HepG2 (cell line): ENCODE data around the gene BCKDHB. TPM values are rescaled to one million over a fixed set of nuclear protein-coding genes. Genes with fewer than 3 reads are reported as not detected.

Experiments used
- ATAC-seq: fragments of 200-7000 bp; cut with Tn5 transposase; 3 replicates; pipeline ENCODE4 v1.9.1; 2020; ENCODE audit warnings: mild to moderate bottlenecking, moderate library complexity
- BruUV-seq: library from RNA; stranded (reverse); fragments of 400-500 nt; replicated peaks from 2 replicates; lab custom pipeline; 2021; lab: Mats Ljungman, UMichigan
- CTCF ChIA-PET: fragments of 300-600 bp; formaldehyde crosslinking; extraction: SDS; loops from one replicate; lab custom pipeline; 2021; ENCODE audit warnings: low total read pairs, inconsistent platforms, low intra/inter-chr PET ratio; lab: Yijun Ruan, JAX
- POLR2A ChIA-PET: fragments of 350-600 bp; sonication (Branson Sonifier 250); formaldehyde crosslinking; loops from one replicate; lab custom pipeline; 2020; ENCODE audit warnings: antibody characterized with exemption, inconsistent platforms; lab: Yijun Ruan, JAX
- DNase-seq: peaks from one replicate; pipeline ENCODE4 v3.0.0-alpha.2; 2015; ENCODE audit warnings: low spot score
- FAIRE-seq: peaks from 3 replicates; lab custom pipeline; 2011; peaks lifted over from hg19 to GRCh38; lab: Jason Lieb, UNC
- H2AFZ ChIP-seq: one replicate; pipeline ENCODE4 v1.6.1; 2011; ENCODE audit warnings: low read length, inconsistent platforms
- H3K27ac ChIP-seq: fragments of 300-600 bp; 3 replicates; pipeline ENCODE4 v1.8.0; 2011; ENCODE audit warnings: mixed run types, mild to moderate bottlenecking, mixed read lengths, low read length, inconsistent platforms; ENCODE audit not compliant: insufficient read depth; ENCODE audit errors: extremely low read length
- H3K27me3 ChIP-seq, 2 experiments: fragments of 200-600 bp in 1 of 2; 2 replicates in 1 of 2; 3 replicates in 1 of 2; pipeline versions ENCODE4 v1.6.0 to v1.8.0; 2011; ENCODE audit warnings: low read length in 2 of 2, mild to moderate bottlenecking in 2 of 2, moderate library complexity in 2 of 2, inconsistent platforms in 1 of 2; ENCODE audit not compliant: insufficient read depth in 2 of 2, control insufficient read depth in 1 of 2
- H3K36me3 ChIP-seq, 2 experiments: fragments of 200-600 bp in 1 of 2; replicated peaks in 1 of 2; 2 replicates in 1 of 2; 3 replicates in 1 of 2; pipeline versions ENCODE4 v1.5.1 to v1.8.0; 2011; ENCODE audit warnings: low read length in 2 of 2, inconsistent platforms in 1 of 2; ENCODE audit not compliant: insufficient read depth in 2 of 2, control insufficient read depth in 1 of 2
- H3K4me1 ChIP-seq: 2 replicates; pipeline ENCODE4 v1.5.1; 2012; ENCODE audit warnings: low read length, inconsistent platforms; ENCODE audit not compliant: insufficient read depth
- H3K4me2 ChIP-seq: 2 replicates; pipeline ENCODE4 v1.6.0; 2011; ENCODE audit warnings: low read depth, low read length, inconsistent platforms
- H3K4me3 ChIP-seq, 3 experiments: fragments of 200-600 bp in 1 of 3; sonication (generic), shearing (Covaris generic) in 1 of 3; replicated peaks in 1 of 3; 2 replicates each; pipeline ENCODE4 v1.5.1; 2011 to 2016; ENCODE audit warnings: low read length in 3 of 3, inconsistent platforms in 2 of 3, low read depth in 2 of 3, mild to moderate bottlenecking in 2 of 3, control low read depth in 1 of 3, mixed read lengths in 1 of 3; ENCODE audit not compliant: insufficient read depth in 1 of 3
- H3K79me2 ChIP-seq: one replicate; pipeline ENCODE4 v1.6.1; 2011; ENCODE audit warnings: low read length, inconsistent platforms; ENCODE audit not compliant: insufficient read depth
- H3K9ac ChIP-seq: 2 replicates; pipeline ENCODE4 v1.6.0; 2011; ENCODE audit warnings: mild to moderate bottlenecking, low read depth, low read length, inconsistent platforms; ENCODE audit not compliant: insufficient read depth
- H3K9me3 ChIP-seq: 2 replicates; pipeline ENCODE4 v1.5.1; 2012; ENCODE audit warnings: mild to moderate bottlenecking, low read length
- H4K20me1 ChIP-seq: 2 replicates; pipeline ENCODE4 v1.6.0; 2011; ENCODE audit warnings: inconsistent platforms, mild to moderate bottlenecking, low read length, moderate library complexity; ENCODE audit not compliant: insufficient read depth
- DMAP1 ChIP-seq: IDR thresholded peaks from 2 replicates; pipeline ENCODE4 v1.6.1; 2016
- DPF2 ChIP-seq: sonication (generic); formaldehyde crosslinking; IDR thresholded peaks from 2 replicates; pipeline ENCODE4 v1.4.0; 2020; ENCODE audit warnings: mild to moderate bottlenecking, low read depth, missing genetic modification reagents, borderline replicate concordance
- EEA1 ChIP-seq: sonication (generic); formaldehyde crosslinking; IDR thresholded peaks from 2 replicates; pipeline ENCODE4 v1.5.1; 2020; ENCODE audit warnings: mild to moderate bottlenecking, missing genetic modification reagents, borderline replicate concordance
- TEAD2 ChIP-seq: sonication (generic); formaldehyde crosslinking; IDR thresholded peaks from 2 replicates; pipeline ENCODE4 v1.9.0; 2021; ENCODE audit warnings: missing genetic modification reagents
- ZBTB20 ChIP-seq: sonication (generic); formaldehyde crosslinking; IDR thresholded peaks from 2 replicates; pipeline ENCODE4 v1.8.1; 2023; ENCODE audit warnings: missing genetic modification reagents, low read depth, mild to moderate bottlenecking, borderline replicate concordance
- ZBTB43 ChIP-seq: sonication (generic); formaldehyde crosslinking; conservative IDR thresholded peaks from 2 replicates; pipeline ENCODE4 v1.4.0; 2020; ENCODE audit warnings: missing genetic modification reagents
- ZNF24 ChIP-seq: fragments of 450-650 bp; IDR thresholded peaks from 2 replicates; pipeline ENCODE4 v1.6.1; 2017; ENCODE audit warnings: antibody characterized with exemption, mild to moderate bottlenecking
- ZNF382 ChIP-seq: sonication (generic); formaldehyde crosslinking; IDR thresholded peaks from 2 replicates; pipeline ENCODE4 v1.5.0; 2020; ENCODE audit warnings: missing genetic modification reagents, mild to moderate bottlenecking, borderline replicate concordance
- ZNF569 ChIP-seq: sonication (generic); formaldehyde crosslinking; IDR thresholded peaks from 2 replicates; pipeline ENCODE4 v1.5.0; 2020; ENCODE audit warnings: mild to moderate bottlenecking, missing genetic modification reagents, moderate library complexity, borderline replicate concordance
- WGBS: methylation state at CpG from one replicate; pipeline ENCODE4 v1.1.6; 2017; ENCODE audit warnings: low lambda C conversion rate; 5-methylcytosine and 5-hydroxymethylcytosine counted together
- in situ Hi-C: cut with HindIII; loops from 2 replicates; pipeline ENCODE4 v1.10.0; 2017; ENCODE audit warnings: low pct_unique_long_range_greater_than_20kb; ENCODE audit not compliant: extremely low pct_ligation_motif_present
- intact Hi-C: fragments of 100-400 bp; cut with micrococcal nuclease; formaldehyde crosslinking; loops from one replicate; pipeline ENCODE4 v1.10.0; 2022; ENCODE audit not compliant: unreplicated experiment
- polyA plus RNA-seq, 8 experiments: library from polyadenylated mRNA; depleted of rRNA in 3 of 8; stranded (reverse) in 7 of 8; unstranded in 1 of 8; fragments of >200 nt; fragmentation: Illumina TruSeq in 4 of 8; extraction: Trizol in 4 of 8; gene quantifications; 2 replicates each; pipeline versions ENCODE4 v1.2.1 to v1.2.3, GENCODE V29; 2011 to 2016; ENCODE audit warnings: low read depth in 4 of 8, missing spikeins in 1 of 8, mixed read lengths in 1 of 8; ENCODE audit not compliant: insufficient read depth in 1 of 8
- total RNA-seq, 5 experiments: library from RNA; depleted of rRNA; stranded (reverse); fragments of >200 nt; fragmentation: Illumina TruSeq; extraction: Trizol; gene quantifications; 2 replicates each; pipeline ENCODE4 v1.2.3, GENCODE V29; 2016; ENCODE audit warnings: low read depth in 1 of 5
- TF ChIP-seq, protein P1 (sequence below): sonication (generic); formaldehyde crosslinking; IDR thresholded peaks from 2 replicates; pipeline ENCODE4 v1.4.0; 2020; ENCODE audit warnings: missing genetic modification reagents

The BCKDHB gene
- total and polyA plus RNA-seq, 2 of the 13 experiments (the other 11 are each of a cell fraction or from before 2014, with no cell fraction given) = 10.8 to 13.6 TPM

DNA sequence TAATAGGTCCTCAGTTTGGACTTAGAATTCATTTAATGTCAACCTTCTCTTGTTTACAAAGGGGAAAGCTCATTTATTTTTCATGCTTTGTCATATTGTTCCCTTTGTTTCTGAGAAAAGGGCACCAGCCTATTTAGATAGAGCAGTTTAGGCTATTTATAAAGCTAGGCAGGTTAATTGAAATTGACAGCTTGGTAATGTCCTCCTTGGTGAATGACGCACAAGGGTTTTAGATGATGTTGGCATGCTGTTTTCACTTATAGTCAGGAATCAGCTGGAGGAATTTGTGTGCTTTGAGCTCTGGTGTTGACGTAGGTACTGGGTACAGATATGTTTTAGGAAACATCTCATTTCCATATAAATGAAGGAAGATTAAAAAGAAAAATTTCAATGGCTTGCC, 45.2 kb downstream of the BCKDHB start (continued):
- TF ChIP-seq, protein P1, sequence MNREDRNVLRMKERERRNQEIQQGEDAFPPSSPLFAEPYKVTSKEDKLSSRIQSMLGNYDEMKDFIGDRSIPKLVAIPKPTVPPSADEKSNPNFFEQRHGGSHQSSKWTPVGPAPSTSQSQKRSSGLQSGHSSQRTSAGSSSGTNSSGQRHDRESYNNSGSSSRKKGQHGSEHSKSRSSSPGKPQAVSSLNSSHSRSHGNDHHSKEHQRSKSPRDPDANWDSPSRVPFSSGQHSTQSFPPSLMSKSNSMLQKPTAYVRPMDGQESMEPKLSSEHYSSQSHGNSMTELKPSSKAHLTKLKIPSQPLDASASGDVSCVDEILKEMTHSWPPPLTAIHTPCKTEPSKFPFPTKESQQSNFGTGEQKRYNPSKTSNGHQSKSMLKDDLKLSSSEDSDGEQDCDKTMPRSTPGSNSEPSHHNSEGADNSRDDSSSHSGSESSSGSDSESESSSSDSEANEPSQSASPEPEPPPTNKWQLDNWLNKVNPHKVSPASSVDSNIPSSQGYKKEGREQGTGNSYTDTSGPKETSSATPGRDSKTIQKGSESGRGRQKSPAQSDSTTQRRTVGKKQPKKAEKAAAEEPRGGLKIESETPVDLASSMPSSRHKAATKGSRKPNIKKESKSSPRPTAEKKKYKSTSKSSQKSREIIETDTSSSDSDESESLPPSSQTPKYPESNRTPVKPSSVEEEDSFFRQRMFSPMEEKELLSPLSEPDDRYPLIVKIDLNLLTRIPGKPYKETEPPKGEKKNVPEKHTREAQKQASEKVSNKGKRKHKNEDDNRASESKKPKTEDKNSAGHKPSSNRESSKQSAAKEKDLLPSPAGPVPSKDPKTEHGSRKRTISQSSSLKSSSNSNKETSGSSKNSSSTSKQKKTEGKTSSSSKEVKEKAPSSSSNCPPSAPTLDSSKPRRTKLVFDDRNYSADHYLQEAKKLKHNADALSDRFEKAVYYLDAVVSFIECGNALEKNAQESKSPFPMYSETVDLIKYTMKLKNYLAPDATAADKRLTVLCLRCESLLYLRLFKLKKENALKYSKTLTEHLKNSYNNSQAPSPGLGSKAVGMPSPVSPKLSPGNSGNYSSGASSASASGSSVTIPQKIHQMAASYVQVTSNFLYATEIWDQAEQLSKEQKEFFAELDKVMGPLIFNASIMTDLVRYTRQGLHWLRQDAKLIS (CRISPR knock-in tag) = no peak
- TF ChIP-seq ZNF24 (no peak), EEA1 (CRISPR knock-in tag) (no peak), DMAP1 (CRISPR knock-in tag) (no peak), TEAD2 (no peak)

- ATAC-seq = no peak
- no TSS peak for BruUV-seq
Measured at GRCh38 chr6:80154160-80154559, 47.7 kb downstream of the BCKDHB start.

More at GRCh38 chr6:80154160-80154559, 47.7 kb downstream of the BCKDHB start:
- in situ Hi-C loops (no loop called here), intact Hi-C loops (no loop called here)
- Histone ChIP-seq H3K4me3 (no peak overlapping the region), H3K4me2 (no peak overlapping the region), H3K79me2 (no peaks in the 10 kb centered on the region), H3K27me3 (no peaks in the 10 kb centered on the region), H3K4me1 (no peaks in the 10 kb centered on the region), H2AFZ (no peak overlapping the region), H3K9ac (no peak overlapping the region), H3K9me3 (no peaks in the 10 kb centered on the region), H3K36me3 (no peaks in the 10 kb centered on the region), H3K27ac (no peak overlapping the region), H4K20me1 (no peaks in the 10 kb centered on the region)
- ChIA-PET POLR2A (no interaction called here), CTCF (no interaction called here)
- DNase-seq = no peak
- no peak for FAIRE-seq
- WGBS = 99% methylated on average over 2 of the region's 2 CpGs
- TF ChIP-seq ZNF382 (CRISPR knock-in tag) (no peak), ZBTB43 (CRISPR knock-in tag) (no peak), ZNF569 (no peak), DPF2 (CRISPR knock-in tag) (no peak), EEA1 (CRISPR knock-in tag) (no peak), ZBTB20 (CRISPR knock-in tag) (no peak)
